Measurements from ENCODE around the gene CASP7.

GRCh38 chr10:113680190-113681111, 739 bp downstream of the CASP7 start:
- no peak for TF ChIP-seq YY1 (IDR thresholded peaks at IDR 0.05; ENCODE audit: low read depth, low read length)
- TF ChIP-seq, protein P1, sequence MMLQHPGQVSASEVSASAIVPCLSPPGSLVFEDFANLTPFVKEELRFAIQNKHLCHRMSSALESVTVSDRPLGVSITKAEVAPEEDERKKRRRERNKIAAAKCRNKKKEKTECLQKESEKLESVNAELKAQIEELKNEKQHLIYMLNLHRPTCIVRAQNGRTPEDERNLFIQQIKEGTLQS (IDR thresholded peaks at IDR 0.05; ENCODE audit: borderline replicate concordance, extremely low read depth, low read depth, low read length), result no peak
- no peak for TF ChIP-seq ZNF274 (IDR thresholded peaks at IDR 0.05; ENCODE audit: insufficient read depth, insufficient read length)
- TF ChIP-seq CTCF (IDR thresholded peaks at IDR 0.05 in 2 of 3, conservative IDR thresholded peaks at IDR 0.05 in 1 of 3; ENCODE audit: control insufficient read depth in 2 of 3, extremely low read depth in 1 of 3, insufficient read depth in 1 of 3, low read depth in 3 of 3, low read length in 3 of 3), result no peak
- no peak for TF ChIP-seq KAT2A (conservative IDR thresholded peaks at IDR 0.05; ENCODE audit: control insufficient read depth, low read depth, low read length)
- TF ChIP-seq MYC (IDR thresholded peaks at IDR 0.05; ENCODE audit: insufficient read depth, insufficient read length, insufficient replicate concordance, low read length, severe bottlenecking), result no peak
